HepG2 (cell line): ENCODE measurements around the gene TIAM2. TPM values are rescaled to one million over a fixed set of nuclear protein-coding genes. Genes with fewer than 3 reads are reported as not detected.

Experiments used
- ATAC-seq: fragments of 200-7000 bp; cut with Tn5 transposase; 3 replicates; pipeline ENCODE4 v1.9.1; 2020; ENCODE audit warnings: mild to moderate bottlenecking, moderate library complexity
- BruUV-seq: library from RNA; stranded (reverse); fragments of 400-500 nt; replicated peaks from 2 replicates; lab custom pipeline; 2021; lab: Mats Ljungman, UMichigan
- CTCF ChIA-PET: fragments of 300-600 bp; formaldehyde crosslinking; extraction: SDS; loops from one replicate; lab custom pipeline; 2021; ENCODE audit warnings: low total read pairs, inconsistent platforms, low intra/inter-chr PET ratio; lab: Yijun Ruan, JAX
- POLR2A ChIA-PET: fragments of 350-600 bp; sonication (Branson Sonifier 250); formaldehyde crosslinking; loops from one replicate; lab custom pipeline; 2020; ENCODE audit warnings: antibody characterized with exemption, inconsistent platforms; lab: Yijun Ruan, JAX
- DNase-seq: peaks from one replicate; pipeline ENCODE4 v3.0.0-alpha.2; 2015; ENCODE audit warnings: low spot score
- FAIRE-seq: peaks from 3 replicates; lab custom pipeline; 2011; peaks lifted over from hg19 to GRCh38; lab: Jason Lieb, UNC
- H2AFZ ChIP-seq: one replicate; pipeline ENCODE4 v1.6.1; 2011; ENCODE audit warnings: low read length, inconsistent platforms
- H3K27ac ChIP-seq: fragments of 300-600 bp; 3 replicates; pipeline ENCODE4 v1.8.0; 2011; ENCODE audit warnings: mixed run types, mild to moderate bottlenecking, mixed read lengths, low read length, inconsistent platforms; ENCODE audit not compliant: insufficient read depth; ENCODE audit errors: extremely low read length
- H3K27me3 ChIP-seq, 2 experiments: fragments of 200-600 bp in 1 of 2; 2 replicates in 1 of 2; 3 replicates in 1 of 2; pipeline versions ENCODE4 v1.6.0 to v1.8.0; 2011; ENCODE audit warnings: low read length in 2 of 2, mild to moderate bottlenecking in 2 of 2, moderate library complexity in 2 of 2, inconsistent platforms in 1 of 2; ENCODE audit not compliant: insufficient read depth in 2 of 2, control insufficient read depth in 1 of 2
- H3K36me3 ChIP-seq, 2 experiments: fragments of 200-600 bp in 1 of 2; replicated peaks in 1 of 2; 2 replicates in 1 of 2; 3 replicates in 1 of 2; pipeline versions ENCODE4 v1.5.1 to v1.8.0; 2011; ENCODE audit warnings: low read length in 2 of 2, inconsistent platforms in 1 of 2; ENCODE audit not compliant: insufficient read depth in 2 of 2, control insufficient read depth in 1 of 2
- H3K4me1 ChIP-seq: 2 replicates; pipeline ENCODE4 v1.5.1; 2012; ENCODE audit warnings: low read length, inconsistent platforms; ENCODE audit not compliant: insufficient read depth
- H3K4me2 ChIP-seq: 2 replicates; pipeline ENCODE4 v1.6.0; 2011; ENCODE audit warnings: low read depth, low read length, inconsistent platforms
- H3K4me3 ChIP-seq, 3 experiments: fragments of 200-600 bp in 1 of 3; sonication (generic), shearing (Covaris generic) in 1 of 3; replicated peaks in 1 of 3; 2 replicates each; pipeline ENCODE4 v1.5.1; 2011 to 2016; ENCODE audit warnings: low read length in 3 of 3, inconsistent platforms in 2 of 3, low read depth in 2 of 3, mild to moderate bottlenecking in 2 of 3, control low read depth in 1 of 3, mixed read lengths in 1 of 3; ENCODE audit not compliant: insufficient read depth in 1 of 3
- H3K79me2 ChIP-seq: one replicate; pipeline ENCODE4 v1.6.1; 2011; ENCODE audit warnings: low read length, inconsistent platforms; ENCODE audit not compliant: insufficient read depth
- H3K9ac ChIP-seq: 2 replicates; pipeline ENCODE4 v1.6.0; 2011; ENCODE audit warnings: mild to moderate bottlenecking, low read depth, low read length, inconsistent platforms; ENCODE audit not compliant: insufficient read depth
- H3K9me3 ChIP-seq: 2 replicates; pipeline ENCODE4 v1.5.1; 2012; ENCODE audit warnings: mild to moderate bottlenecking, low read length
- H4K20me1 ChIP-seq: 2 replicates; pipeline ENCODE4 v1.6.0; 2011; ENCODE audit warnings: inconsistent platforms, mild to moderate bottlenecking, low read length, moderate library complexity; ENCODE audit not compliant: insufficient read depth
- AHDC1 ChIP-seq: sonication (generic); formaldehyde crosslinking; IDR thresholded peaks from 2 replicates; pipeline ENCODE4 v1.5.1; 2020; ENCODE audit warnings: mild to moderate bottlenecking, missing genetic modification reagents, borderline replicate concordance
- CTCF ChIP-seq: sonication (generic); formaldehyde crosslinking; IDR thresholded peaks from 2 replicates; pipeline ENCODE4 v1.5.0; 2020; ENCODE audit warnings: mild to moderate bottlenecking, missing genetic modification reagents, moderate library complexity
- MNT ChIP-seq: fragments of 450-650 bp; IDR thresholded peaks from 2 replicates; pipeline ENCODE4 v1.6.1; 2016
- POLR2AphosphoS2 ChIP-seq: IDR thresholded peaks from 2 replicates; pipeline ENCODE4 v1.6.1; 2011; ENCODE audit warnings: low read depth, low read length, improper control_type of control experiment
- RBFOX2 ChIP-seq: fragments of 200-400 bp; formaldehyde crosslinking; IDR thresholded peaks from 2 replicates; pipeline ENCODE4 v1.6.1; 2017; ENCODE audit warnings: low read depth, mild to moderate bottlenecking, low read length
- RBM22 ChIP-seq: fragments of 200-400 bp; formaldehyde crosslinking; optimal IDR thresholded peaks from 2 replicates; pipeline ENCODE3; 2017; ENCODE audit warnings: mild to moderate bottlenecking, low read length, moderate library complexity
- SAFB2 ChIP-seq: sonication (generic); formaldehyde crosslinking; IDR thresholded peaks from 2 replicates; pipeline ENCODE4 v1.5.1; 2020; ENCODE audit warnings: missing genetic modification reagents, low read depth, mild to moderate bottlenecking, borderline replicate concordance
- STAG1 ChIP-seq: sonication (generic); formaldehyde crosslinking; IDR thresholded peaks from 2 replicates; pipeline ENCODE4 v1.4.0; 2020; ENCODE audit warnings: missing genetic modification reagents
- ZNF33B ChIP-seq: sonication (generic); formaldehyde crosslinking; IDR thresholded peaks from 2 replicates; pipeline ENCODE4 v1.5.1; 2020; ENCODE audit warnings: mild to moderate bottlenecking, missing genetic modification reagents
- WGBS: methylation state at CpG from one replicate; pipeline ENCODE4 v1.1.6; 2017; ENCODE audit warnings: low lambda C conversion rate; 5-methylcytosine and 5-hydroxymethylcytosine counted together
- in situ Hi-C: cut with HindIII; loops from 2 replicates; pipeline ENCODE4 v1.10.0; 2017; ENCODE audit warnings: low pct_unique_long_range_greater_than_20kb; ENCODE audit not compliant: extremely low pct_ligation_motif_present
- intact Hi-C: fragments of 100-400 bp; cut with micrococcal nuclease; formaldehyde crosslinking; loops from one replicate; pipeline ENCODE4 v1.10.0; 2022; ENCODE audit not compliant: unreplicated experiment
- polyA plus RNA-seq, 8 experiments: library from polyadenylated mRNA; depleted of rRNA in 3 of 8; stranded (reverse) in 7 of 8; unstranded in 1 of 8; fragments of >200 nt; fragmentation: Illumina TruSeq in 4 of 8; extraction: Trizol in 4 of 8; gene quantifications; 2 replicates each; pipeline versions ENCODE4 v1.2.1 to v1.2.3, GENCODE V29; 2011 to 2016; ENCODE audit warnings: low read depth in 4 of 8, missing spikeins in 1 of 8, mixed read lengths in 1 of 8; ENCODE audit not compliant: insufficient read depth in 1 of 8
- total RNA-seq, 5 experiments: library from RNA; depleted of rRNA; stranded (reverse); fragments of >200 nt; fragmentation: Illumina TruSeq; extraction: Trizol; gene quantifications; 2 replicates each; pipeline ENCODE4 v1.2.3, GENCODE V29; 2016; ENCODE audit warnings: low read depth in 1 of 5

Gene TIAM2
- total and polyA plus RNA-seq, 2 of the 13 experiments (the other 11 are each of a cell fraction or from before 2014, with no cell fraction given) = 4.1 to 4.5 TPM

- TF ChIP-seq AHDC1 (CRISPR knock-in tag) (no peak), ZNF33B (CRISPR knock-in tag) (no peak), SAFB2 (CRISPR knock-in tag) (no peak), MNT (no peak)
- TF ChIP-seq, all 625 proteins: peak for 0
Observed at GRCh38 chr6:155284775-155285174, 289.7 kb downstream of the TIAM2 start (continued).

- H3K9ac ChIP-seq = no peak overlapping the region
- peaks cover 4% of the 10 kb centered on the region; the same call in 1 of the 2 replicates for H4K20me1 ChIP-seq
- H3K36me3 ChIP-seq = peaks cover 31 to 82% of the 10 kb centered on the region in 2 experiments
- BruUV-seq = no TSS peak
- H3K79me2 ChIP-seq = peaks cover 24% of the 10 kb centered on the region
- intact Hi-C loops = no loop called here
- no peaks in the 10 kb centered on the region for H3K4me1 ChIP-seq
- no peak overlapping the region for H3K4me2 ChIP-seq
- no peak overlapping the region for H3K27ac ChIP-seq
- no peak for FAIRE-seq
- DNase-seq = no peak
- no peaks in the 10 kb centered on the region for H3K9me3 ChIP-seq
- no peak overlapping the region for H2AFZ ChIP-seq
- POLR2A ChIA-PET = no interaction called here
- H3K27me3 ChIP-seq = no peaks in the 10 kb centered on the region
- WGBS = 96% methylated on average over 2 of the region's 2 CpGs
- CTCF ChIA-PET = no interaction called here
- H3K4me3 ChIP-seq = no peak overlapping the region
- ATAC-seq = peak; percentile 47
- in situ Hi-C loops = no loop called here
- TF ChIP-seq CTCF (peak; percentile 54), RBFOX2 (0 out of 2 replicates have a peak, but pooled peaks have one; percentile 24), POLR2AphosphoS2 (no peak), RBM22 (peak; percentile 54), STAG1 (peak; percentile 60)
Observed at GRCh38 chr6:155287762-155288161, 292.6 kb downstream of the TIAM2 start.
